Caco-2 (cell line): Measurements from ENCODE around the gene SRGAP1. TPM values are rescaled to one million over a fixed set of nuclear protein-coding genes. Genes with fewer than 3 reads are reported as not detected.
A peak's percentile ranks its signal among the peaks of the same experiment; 100 is the strongest.

Experiments
- BruUV-seq: library from RNA; stranded (reverse); fragments of 400-500 nt; replicated peaks from 2 replicates; lab custom pipeline; 2021; lab: Mats Ljungman, UMichigan
- CTCF ChIA-PET: fragments of 300-600 bp; sonication (Branson Sonifier 250); formaldehyde crosslinking; loops from one replicate; lab custom pipeline; 2022; ENCODE audit warnings: antibody characterized with exemption; lab: Charles Lee
- POLR2A ChIA-PET: fragments of 300-600 bp; sonication (Branson Sonifier 250); formaldehyde crosslinking; loops from one replicate; lab custom pipeline; 2022; ENCODE audit warnings: antibody characterized with exemption; lab: Charles Lee
- DNase-seq, 2 experiments: peaks; one replicate each; pipeline versions ENCODE4 v3.0.0 to v3.0.0-alpha.2; 2020 to 2022
- H3K27me3 ChIP-seq: replicated peaks from 2 replicates; pipeline ENCODE4 v1.6.0; 2011; ENCODE audit warnings: low read length; ENCODE audit not compliant: control insufficient read depth, insufficient read depth
- H3K36me3 ChIP-seq: 2 replicates; pipeline ENCODE4 v1.5.1; 2011; ENCODE audit warnings: low read length; ENCODE audit not compliant: control insufficient read depth, insufficient read depth
- H3K4me1 ChIP-seq: fragments of 250-450 bp; sonication (Bioruptor Pico); 2 replicates; pipeline ENCODE4 v1.5.1; 2020; ENCODE audit warnings: mild to moderate bottlenecking
- H3K4me3 ChIP-seq: 2 replicates; pipeline ENCODE4 v1.5.1; 2011; ENCODE audit warnings: low read depth, mild to moderate bottlenecking, control low read depth, low read length
- H3K9me3 ChIP-seq: fragments of 250-450 bp; sonication (Bioruptor Pico); 2 replicates; pipeline ENCODE4 v1.5.1; 2020; ENCODE audit warnings: mild to moderate bottlenecking, moderate library complexity
- H3K27ac Mint-ChIP-seq: one replicate; pipeline ENCODE4 v1.8.0; 2022; ENCODE audit warnings: mixed read lengths; ENCODE audit not compliant: unreplicated experiment
- H3K27me3 Mint-ChIP-seq: one replicate; pipeline ENCODE4 v1.8.0; 2022; ENCODE audit warnings: mixed read lengths; ENCODE audit not compliant: insufficient read depth, unreplicated experiment
- H3K36me3 Mint-ChIP-seq: one replicate; pipeline ENCODE4 v1.8.0; 2022; ENCODE audit warnings: mild to moderate bottlenecking, mixed read lengths; ENCODE audit not compliant: insufficient read depth, unreplicated experiment
- H3K4me1 Mint-ChIP-seq: one replicate; pipeline ENCODE4 v1.8.0; 2022; ENCODE audit warnings: low read depth, mixed read lengths; ENCODE audit not compliant: unreplicated experiment
- H3K4me3 Mint-ChIP-seq: one replicate; pipeline ENCODE4 v1.8.0; 2022; ENCODE audit warnings: mild to moderate bottlenecking, moderate library complexity, mixed read lengths; ENCODE audit not compliant: unreplicated experiment
- H3K9me3 Mint-ChIP-seq: one replicate; pipeline ENCODE4 v1.8.0; 2022; ENCODE audit warnings: mixed read lengths; ENCODE audit not compliant: unreplicated experiment
- CTCF ChIP-seq, 2 experiments: fragments of 200-600 bp in 1 of 2; IDR thresholded peaks; 1 replicate in 1 of 2; 2 replicates in 1 of 2; pipeline versions ENCODE4 v1.5.1 to v1.8.0; 2011 to 2022; ENCODE audit warnings: antibody characterized with exemption in 1 of 2, control low read depth in 1 of 2, inconsistent platforms in 1 of 2, low read depth in 1 of 2, low read length in 1 of 2, mild to moderate bottlenecking in 1 of 2, moderate library complexity in 1 of 2; ENCODE audit not compliant: insufficient read depth in 1 of 2, severe bottlenecking in 1 of 2, unreplicated experiment in 1 of 2
- intact Hi-C: fragments of 100-400 bp; cut with micrococcal nuclease; formaldehyde crosslinking; loops from one replicate; pipeline ENCODE4 v1.10.0; 2022; ENCODE audit not compliant: unreplicated experiment
- total RNA-seq: library from RNA; stranded (reverse); gene quantifications from 2 replicates; pipeline ENCODE4 v1.2.3, GENCODE V29; 2022

Gene SRGAP1
- total RNA-seq, 1 experiment from 2014 or later = 22.1 TPM

GRCh38 chr12:63916561-63917476 lies 72.3 kb downstream of the SRGAP1 start:
- no peak overlapping the region for H3K4me3 Mint-ChIP-seq
- no peaks in the 10 kb centered on the region for H3K9me3 ChIP-seq
- BruUV-seq = no TSS peak
- no peak for DNase-seq
- ChIA-PET POLR2A (no interaction called here), CTCF (no interaction called here)
- peaks cover 20% of the 10 kb centered on the region for H3K36me3 Mint-ChIP-seq
- H3K9me3 Mint-ChIP-seq = peaks cover 12% of the 10 kb centered on the region
- TF ChIP-seq CTCF (IDR thresholded peaks at IDR 0.05; ENCODE audit: insufficient read depth in 1 of 2, low read depth in 1 of 2, low read length in 1 of 2, severe bottlenecking in 1 of 2, unreplicated experiment in 1 of 2) = no peak
- no peaks in the 10 kb centered on the region for H3K27me3 Mint-ChIP-seq
- H3K27ac Mint-ChIP-seq = peak overlapping the region; percentile 77
- peaks cover 47% of the 10 kb centered on the region for H3K4me1 Mint-ChIP-seq
- intact Hi-C loops = loop anchor here (5.0 kb wide), 1 partner anchor 405 kb away; no protein-coding TSS in a partner anchor
- no peaks in the 10 kb centered on the region for H3K36me3 ChIP-seq
- H3K27me3 ChIP-seq = no peaks in the 10 kb centered on the region
- H3K4me3 ChIP-seq = no peak overlapping the region
- H3K4me1 ChIP-seq = peaks cover 66% of the 10 kb centered on the region

DNA sequence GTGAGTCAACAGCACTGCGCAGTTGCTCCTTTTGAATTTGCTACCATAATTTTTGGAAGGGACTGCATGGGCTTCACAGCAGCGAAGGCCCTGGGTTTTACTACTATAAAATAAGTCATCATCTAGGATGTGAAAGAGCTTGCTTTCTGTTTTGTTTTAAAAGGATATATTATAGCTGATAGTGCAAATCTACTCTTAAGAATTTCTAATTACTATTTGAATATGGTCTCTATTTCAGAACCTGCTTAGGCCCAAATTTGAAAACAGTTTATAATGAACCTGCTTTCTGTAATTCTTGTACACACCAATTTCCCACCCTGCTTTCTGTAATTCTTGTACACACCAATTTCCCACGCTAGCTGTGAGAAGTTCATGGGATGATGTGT lies 73.0 kb downstream of the SRGAP1 start:
- no peak for DNase-seq
- TF ChIP-seq CTCF (IDR thresholded peaks at IDR 0.05; ENCODE audit: insufficient read depth in 1 of 2, low read depth in 1 of 2, low read length in 1 of 2, severe bottlenecking in 1 of 2, unreplicated experiment in 1 of 2) = no peak
- no peaks in the 10 kb centered on the region for H3K27me3 Mint-ChIP-seq
- peaks cover 47% of the 10 kb centered on the region for H3K4me1 Mint-ChIP-seq
- peaks cover 18% of the 10 kb centered on the region for H3K36me3 Mint-ChIP-seq
- peak overlapping the region; percentile 77 for H3K27ac Mint-ChIP-seq
- intact Hi-C loops = loop anchor here (5.0 kb wide), 1 partner anchor 405 kb away; no protein-coding TSS in a partner anchor
- H3K9me3 Mint-ChIP-seq = peaks cover 12% of the 10 kb centered on the region
- Histone ChIP-seq H3K27me3 (no peaks in the 10 kb centered on the region), H3K9me3 (no peaks in the 10 kb centered on the region), H3K4me3 (no peak overlapping the region), H3K4me1 (peaks cover 70% of the 10 kb centered on the region), H3K36me3 (no peaks in the 10 kb centered on the region)
- ChIA-PET CTCF (interaction anchor here (0.8 kb wide), 1 partner anchor 74 kb away, joined by 3 read pairs; no protein-coding TSS in a partner anchor), POLR2A (interaction anchor here (0.7 kb wide), 1 partner anchor 72 kb away, joined by 4 read pairs; no protein-coding TSS in a partner anchor)
- H3K4me3 Mint-ChIP-seq = no peak overlapping the region
- TSS peak; percentile 99 for BruUV-seq
